SIG-M5 treated with dmso at 0.1 percent for 504 hours (cell line): ENCODE results near the gene PAX3.

Source experiments
- DNase-seq: peaks from one replicate; lab custom pipeline; 2025; ENCODE audit not compliant: unreplicated experiment; lab: John Stamatoyannopoulos, UW

Gene PAX3

DNA sequence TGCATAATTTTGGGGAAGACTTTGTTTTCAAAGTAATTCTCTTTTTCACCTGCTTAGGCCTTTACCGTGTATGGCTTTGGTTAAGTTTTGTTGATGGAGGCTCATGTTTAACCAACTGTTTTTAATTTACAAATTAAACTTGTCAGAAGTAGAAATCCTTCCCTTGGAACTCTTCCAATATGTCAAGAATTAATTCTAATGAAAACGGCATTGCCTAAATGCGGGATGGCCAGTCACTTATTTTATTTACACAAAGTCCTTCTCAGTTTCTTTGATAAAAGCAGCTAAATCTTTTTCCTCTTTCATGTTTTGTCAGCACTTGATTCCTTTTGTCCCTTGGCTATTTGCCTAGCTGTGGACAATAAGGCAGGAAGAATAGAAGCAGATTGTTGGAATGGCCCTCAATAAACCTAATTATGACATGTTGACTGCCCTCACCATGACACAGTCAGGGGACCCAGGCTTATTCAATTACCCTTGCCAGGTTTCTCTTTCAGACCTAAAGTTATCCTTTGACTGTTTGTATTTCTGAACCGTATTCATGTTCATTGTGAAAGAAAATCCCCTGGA, 26.3 kb downstream of the PAX3 start:
- DNase-seq = no peak

DNA sequence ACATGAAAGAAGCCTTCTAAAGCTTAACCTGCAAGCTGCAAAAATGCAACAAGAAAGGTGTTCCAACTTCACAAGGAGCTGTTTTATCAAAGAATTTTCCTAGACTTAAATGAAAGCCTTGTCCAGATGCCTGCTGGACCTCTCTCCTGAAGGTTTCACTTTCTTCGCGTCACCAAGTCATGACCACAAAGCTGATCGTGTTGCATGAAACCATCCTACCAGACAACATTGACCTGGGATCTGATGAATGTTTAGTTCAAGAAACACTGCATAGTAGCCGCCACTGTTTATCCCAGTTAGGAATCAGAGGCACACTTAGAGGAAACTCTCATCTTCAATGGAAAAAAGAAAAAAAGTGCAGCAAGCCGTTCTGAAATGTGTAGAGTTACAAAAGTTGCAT, 26.9 kb downstream of the PAX3 start:
- DNase-seq = no peak

DNA sequence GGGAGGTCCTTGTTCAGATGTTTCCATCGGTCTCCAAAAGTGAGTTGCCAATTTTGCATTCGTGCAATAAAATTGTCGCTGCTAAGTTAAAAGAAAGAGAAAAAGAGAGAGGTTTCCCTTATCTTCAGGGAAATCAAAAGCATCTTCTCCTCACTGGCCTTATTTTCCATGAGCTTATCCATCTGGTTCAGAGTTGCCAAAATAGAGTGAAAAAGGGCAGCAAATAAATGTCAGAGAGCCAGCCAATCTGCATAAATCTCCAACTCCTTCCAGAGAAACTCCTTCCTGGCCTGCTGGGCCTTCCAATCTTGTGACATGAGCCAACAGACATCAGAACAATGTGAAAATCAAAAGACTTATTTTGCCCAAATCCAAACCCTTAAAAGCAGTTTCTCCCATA, 28.4 kb downstream of the PAX3 start:
- DNase-seq = no peak

DNA sequence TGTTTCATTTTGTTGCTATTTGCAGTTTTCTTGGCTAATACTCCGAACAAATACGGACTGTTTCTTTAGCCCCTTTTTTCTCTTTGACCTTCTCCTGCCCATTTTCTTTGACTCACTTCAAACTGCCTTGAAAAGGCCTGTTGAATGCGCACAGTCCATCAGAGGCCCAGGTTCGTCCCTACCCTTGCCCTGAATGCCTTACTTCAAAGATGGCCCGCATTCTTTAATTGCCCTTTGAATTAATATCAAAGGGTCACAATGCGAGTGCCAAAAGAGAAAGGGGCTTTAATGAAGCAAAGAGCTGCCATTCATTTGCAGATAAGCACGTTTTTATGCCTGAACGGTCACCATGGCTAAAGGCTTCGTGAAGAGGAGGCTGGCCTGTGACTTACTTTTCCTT, 29.7 kb downstream of the PAX3 start:
- DNase-seq = no peak

DNA sequence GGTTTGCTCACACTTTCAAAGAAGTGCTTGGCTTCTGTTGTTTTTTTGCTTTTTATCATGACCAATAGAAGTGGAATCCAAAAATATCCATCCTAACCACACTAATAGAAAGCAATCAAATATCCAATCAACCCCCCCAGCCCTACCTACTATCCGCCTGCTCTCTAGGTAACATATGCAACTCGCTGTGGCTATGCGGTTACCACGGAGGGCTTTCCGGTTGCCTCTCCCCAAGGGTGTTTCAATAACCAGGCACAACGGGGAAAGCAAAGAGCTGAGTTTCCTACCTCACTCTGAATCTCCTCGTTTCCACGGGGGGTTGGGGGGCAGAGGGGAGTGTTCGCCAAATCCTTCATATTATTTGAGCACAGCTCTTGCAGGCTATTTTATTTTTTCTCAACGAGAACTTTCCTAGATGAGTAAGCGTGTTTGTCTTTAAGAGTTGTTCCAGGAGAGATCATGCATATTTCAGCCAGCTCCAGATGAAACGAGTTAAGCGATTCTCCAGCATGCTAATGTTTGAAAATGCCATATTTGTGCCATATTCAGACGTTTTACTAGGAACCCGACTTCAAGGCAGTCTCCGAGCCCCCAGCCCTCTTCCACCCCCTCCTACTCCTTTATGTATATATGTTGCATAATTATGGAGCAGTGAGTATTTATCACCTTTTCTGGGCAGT, 30.3 kb downstream of the PAX3 start:
- DNase-seq = no peak

DNA sequence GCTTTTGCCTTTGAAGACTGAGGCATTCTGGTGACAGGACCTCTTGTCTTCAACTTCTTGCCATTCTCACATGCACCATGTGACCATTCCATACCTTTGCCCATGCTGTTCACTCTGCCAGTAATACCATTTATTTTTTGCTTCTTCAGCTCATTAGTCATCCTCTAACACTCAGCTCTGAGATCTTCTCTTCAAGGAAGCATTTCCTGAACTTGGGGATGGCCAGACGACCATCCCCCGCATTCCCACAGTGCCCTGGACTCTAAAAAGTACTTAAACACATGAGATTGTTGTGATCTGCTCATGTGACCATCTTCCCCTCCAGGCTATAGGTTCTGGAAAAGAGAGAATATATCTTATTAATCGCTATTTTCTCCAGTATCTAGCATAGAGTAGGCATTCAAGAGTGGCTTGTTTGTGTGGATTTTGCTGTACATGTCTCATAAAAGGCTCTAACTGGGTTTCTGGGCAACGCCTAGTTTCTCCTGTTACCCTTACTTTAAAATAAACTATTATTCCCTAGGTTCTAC, 33.9 kb downstream of the PAX3 start:
- no peak for DNase-seq

DNA sequence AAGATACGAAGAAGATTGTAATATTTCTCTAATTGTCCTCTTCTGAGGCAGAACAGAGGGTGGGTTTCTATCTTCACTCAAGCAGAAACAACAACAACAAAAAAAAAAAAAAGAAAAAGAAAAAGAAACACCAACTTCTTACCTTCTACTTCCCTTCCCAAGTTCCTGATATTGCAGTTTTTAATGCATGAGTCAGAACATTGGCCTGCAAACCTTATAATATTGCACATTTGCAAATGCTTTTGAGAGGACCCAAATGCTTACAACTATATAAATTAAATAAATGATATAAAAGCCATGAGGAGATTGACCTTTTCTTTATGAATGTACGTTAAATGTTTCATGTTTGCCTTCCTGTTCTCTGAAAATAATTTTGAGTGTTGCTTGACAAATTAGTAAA, 37.3 kb downstream of the PAX3 start:
- no peak for DNase-seq

DNA sequence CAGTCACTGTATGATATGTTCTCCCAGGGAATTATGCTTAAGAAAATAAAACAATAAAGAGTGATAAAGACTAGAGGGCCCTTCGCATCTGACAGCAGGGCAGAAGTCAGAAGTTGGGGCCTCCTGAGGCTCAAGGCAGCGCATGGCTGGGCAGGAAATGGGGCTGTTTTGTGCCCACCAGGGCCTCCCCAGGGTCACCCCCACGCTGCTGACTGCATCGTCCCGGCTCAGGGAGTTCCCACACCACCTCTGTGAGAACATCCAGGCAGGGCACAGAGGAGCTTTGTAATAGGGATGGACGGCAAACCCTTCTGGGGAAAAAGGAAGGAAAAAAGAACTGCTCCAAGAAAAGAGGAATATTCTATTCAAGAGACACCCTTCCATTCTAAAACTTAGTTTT, 41.2 kb downstream of the PAX3 start:
- no peak for DNase-seq

DNA sequence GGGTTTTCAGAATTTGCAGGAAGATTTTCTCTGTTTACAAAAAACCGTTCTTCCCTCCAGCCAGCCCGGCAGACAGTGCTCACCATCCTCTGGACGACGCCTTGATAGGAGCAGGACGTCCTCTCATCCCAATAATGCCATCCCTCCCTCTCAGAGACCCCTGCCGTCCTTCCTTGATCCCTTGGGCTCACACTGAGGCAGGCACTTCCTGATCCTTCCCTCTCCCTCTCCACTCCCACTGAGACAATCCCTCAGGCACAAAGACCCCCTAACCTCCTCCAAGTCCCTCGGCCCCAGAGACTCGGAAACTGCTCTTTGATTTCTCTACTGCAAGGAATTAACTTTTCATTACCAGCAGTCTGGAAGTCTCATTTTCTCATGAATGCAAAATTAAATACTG, 42.5 kb downstream of the PAX3 start:
- DNase-seq = no peak

DNA sequence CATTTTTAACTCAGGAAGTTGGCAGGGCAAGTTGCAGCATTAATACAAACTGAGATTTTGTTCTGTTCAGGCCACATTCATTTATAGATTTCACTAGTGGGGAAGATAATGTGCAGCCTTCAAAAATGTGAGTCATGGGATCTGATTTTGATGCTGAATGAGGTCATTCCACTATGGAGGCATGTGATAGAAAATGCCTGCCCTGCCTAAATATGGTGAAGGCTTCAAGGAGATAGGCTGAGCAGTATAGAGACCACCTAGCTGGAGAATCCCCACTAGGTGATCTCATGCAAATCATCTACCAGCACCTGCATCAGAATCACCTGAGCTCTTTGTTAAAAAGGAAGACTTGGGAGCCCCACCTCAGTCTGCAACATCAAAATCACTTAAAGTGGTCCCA, 43.7 kb downstream of the PAX3 start:
- DNase-seq = no peak

DNA sequence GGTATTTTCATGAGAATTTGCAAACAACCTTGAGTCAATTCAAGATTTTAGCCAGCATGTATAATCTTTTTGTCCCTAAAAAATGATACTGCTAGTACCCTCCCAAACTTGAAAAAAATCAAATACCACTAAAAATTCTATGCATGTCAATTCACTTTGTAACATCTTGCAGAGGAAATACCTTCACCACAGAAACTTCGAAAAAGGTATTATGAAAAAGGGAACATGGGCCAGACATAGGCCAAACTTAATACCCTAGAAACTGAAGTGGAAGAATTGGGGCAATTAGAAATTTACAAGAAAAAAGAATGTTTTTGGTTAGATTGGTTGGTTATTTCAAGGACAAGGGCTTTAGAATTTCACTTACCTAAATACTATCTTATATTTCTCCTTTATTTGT, 48.5 kb downstream of the PAX3 start:
- DNase-seq = no peak

DNA sequence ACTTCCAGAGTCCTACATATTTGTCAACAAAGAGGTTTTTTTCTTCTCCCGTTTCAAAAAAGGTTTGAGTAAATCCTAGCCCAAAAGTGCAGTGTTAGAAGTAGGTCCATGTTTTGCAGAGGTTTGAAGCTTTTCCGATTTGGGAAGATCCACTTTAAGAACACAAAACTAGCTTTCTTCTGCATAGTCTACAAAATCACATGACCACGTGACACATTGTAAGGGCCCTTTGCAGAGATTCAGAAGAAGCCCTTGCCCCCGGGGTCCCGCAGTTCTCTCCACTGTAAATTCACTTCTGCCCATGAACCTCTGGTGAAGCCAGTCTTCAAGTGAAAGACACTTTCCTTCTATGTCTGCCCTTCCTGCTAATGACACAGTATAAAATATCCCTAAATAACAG, 49.4 kb downstream of the PAX3 start:
- no peak for DNase-seq

DNA sequence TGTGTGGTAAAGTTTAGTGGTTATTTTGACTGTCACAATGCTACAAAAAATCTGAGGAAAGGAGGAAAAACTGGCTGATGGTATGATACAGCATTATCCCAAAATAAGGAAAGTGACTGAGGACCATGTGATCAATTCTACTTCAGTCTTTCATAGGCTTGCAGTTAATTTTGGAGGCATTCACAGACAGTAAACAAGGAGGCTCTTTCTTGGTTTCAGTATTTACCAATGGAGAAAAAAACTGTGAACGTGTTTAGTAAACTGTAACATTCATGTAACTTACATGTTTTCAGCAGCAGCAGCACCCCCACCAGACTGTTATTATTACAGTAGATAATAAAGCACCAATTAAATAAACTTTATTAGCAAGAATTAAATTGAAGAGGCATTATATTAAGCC, 50.0 kb downstream of the PAX3 start:
- no peak for DNase-seq

DNA sequence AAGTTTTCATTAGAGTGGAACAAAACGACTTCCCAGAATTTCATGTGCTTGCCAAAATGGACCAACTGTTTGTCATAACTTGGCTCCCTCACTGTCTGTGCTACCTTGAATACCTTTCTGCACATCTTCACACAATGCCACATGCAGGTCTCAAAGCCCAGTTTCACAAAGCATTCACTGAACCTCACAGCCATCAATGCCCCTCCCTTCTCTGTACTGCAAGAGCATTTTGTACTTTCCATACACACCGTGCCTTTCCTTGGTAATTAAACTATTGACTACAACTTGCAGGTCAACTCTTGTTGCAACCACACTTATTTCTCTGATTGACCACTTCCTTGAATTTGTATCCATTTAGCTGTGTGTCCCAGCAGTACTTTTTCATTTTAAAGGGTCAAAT, 50.5 kb downstream of the PAX3 start:
- no peak for DNase-seq

DNA sequence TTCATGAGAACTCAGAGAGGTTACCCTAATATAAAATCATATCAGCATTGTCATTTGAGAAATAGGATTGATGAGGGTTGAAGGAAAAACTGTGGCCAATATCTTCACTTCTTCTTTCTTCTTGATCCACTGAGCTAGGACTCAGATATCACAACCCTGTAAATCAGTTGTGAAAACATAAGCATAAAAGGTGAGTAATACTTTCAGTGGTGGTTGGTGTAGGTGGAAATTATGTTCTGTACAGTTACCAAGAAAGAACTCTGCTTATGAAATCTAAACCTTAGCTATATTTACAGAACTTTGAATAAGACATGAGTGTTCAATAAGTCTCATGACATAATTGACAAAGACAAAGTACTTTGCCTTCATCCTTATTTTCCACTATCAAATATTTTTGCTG, 56.3 kb downstream of the PAX3 start:
- DNase-seq = no peak

DNA sequence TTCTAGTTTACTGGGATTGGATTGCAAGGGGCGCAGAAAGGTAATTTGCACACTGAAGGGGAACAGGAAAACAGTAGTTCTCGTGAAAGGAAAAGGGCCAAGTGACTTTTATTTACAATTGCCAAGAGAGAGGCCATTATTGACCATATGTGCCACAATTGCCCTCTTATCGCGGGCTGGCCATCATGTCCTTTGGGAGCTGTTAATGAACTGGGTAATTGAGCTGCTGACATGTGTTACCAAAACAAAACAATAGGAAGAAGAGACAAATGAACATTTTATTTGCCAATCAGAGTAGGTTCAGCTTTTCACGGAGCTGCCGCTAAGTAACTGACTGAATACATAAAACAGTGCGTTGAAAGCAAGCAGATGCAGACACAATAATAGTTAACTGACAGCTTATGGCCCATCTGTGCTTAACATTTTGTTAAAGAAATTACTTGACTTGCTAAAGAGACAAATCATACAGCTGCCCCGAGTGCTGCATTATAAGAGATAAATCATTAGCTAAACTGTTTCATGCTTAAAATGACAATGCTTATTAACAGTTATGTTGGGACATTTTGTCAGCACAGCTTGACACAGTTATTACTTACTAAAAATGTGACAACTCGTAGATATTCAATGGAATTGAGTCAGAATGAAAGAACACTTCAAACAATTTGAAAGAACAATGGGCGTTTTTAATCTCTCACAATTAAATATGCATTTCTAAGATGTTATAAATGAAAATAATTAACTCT, 57.5 kb downstream of the PAX3 start:
- no peak for DNase-seq

DNA sequence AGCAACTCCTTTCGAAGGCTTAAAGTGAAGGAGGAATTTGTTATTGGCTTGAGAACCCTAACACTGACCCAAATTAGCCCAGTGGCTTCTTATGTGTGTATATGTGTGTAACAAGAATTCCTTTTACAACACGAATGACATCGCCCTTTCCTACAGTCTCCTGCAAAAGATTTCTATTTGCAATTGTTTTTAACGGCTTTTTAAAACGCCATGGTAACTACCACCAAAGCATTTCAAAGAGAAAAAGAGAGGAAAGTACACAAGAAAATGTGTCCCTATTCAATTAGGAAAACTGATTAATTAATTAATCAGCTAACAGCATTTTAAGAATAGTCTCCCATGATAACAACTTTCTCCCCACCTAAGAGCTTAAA, 58.1 kb downstream of the PAX3 start:
- DNase-seq = no peak

DNA sequence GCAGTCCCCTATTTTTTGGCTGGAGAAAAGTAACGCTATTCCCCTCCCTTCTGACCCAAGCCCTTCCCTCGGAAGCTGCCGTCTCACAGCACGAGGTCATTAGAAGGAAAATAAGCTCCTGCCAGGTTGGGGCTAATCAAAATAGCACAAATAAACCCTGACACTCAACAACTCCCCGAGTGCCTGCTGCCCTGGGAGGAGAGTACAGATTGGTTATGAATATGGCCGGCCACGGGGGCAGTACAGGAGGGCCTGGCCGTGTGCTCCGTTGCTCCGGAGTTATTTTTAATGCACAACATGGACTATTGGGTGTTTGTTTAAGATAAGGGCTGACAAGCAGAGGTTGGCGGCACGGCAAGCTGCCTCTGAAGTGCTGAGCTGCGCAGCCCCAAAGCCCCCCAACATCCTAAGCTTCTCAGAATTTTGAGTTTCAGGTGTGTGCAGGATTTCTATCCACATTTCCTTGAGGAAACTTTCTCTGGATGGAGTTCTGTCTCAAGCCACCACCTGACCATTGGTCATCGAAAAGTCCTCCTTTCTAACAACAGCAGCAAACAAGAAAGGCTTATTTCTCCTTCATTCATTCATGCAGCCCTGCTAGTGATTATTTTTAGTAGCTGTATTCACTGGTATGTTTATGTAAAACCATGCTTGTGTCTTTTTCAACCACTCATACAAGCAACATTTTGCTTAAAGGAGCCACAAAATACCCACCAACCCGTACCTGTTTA, 58.7 kb downstream of the PAX3 start:
- DNase-seq = no peak

DNA sequence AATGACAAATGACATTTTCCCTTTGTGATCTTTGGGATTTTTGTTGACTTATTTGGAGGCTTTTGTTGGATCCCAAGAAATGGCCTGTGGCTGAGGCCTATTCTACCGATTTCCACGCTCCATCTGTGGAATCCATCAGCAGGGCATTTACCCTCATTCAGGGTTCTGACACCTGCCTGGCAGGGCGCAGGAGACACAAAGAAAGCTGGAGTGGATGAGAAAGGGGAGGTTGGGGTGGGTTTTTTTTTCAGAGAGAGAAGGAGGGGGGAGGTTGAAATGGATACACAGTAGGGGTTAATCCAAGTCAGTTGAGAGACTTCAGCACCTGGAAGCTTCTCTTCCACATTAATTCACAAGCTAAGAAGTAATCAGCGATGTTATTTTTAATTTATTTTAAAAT, 59.7 kb downstream of the PAX3 start:
- no peak for DNase-seq

DNA sequence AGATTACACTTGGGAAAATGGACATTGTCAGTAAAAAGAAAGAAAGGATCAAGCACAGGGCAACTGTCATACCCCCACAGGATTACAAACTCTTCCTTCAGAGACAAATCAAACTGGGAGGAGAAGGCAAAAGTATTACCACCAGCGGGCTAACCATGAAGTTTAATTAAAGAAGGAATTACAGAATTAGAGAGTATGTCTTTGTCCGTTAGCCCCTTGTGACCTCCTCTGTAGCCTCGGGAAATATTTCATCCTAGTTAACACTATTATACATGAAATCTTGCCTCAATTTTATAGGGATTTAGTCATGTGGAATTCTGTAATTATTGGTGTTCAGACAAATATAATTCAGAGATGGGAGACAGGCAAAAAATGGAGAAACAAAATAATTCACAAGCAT, 60.7 kb downstream of the PAX3 start:
- no peak for DNase-seq

DNA sequence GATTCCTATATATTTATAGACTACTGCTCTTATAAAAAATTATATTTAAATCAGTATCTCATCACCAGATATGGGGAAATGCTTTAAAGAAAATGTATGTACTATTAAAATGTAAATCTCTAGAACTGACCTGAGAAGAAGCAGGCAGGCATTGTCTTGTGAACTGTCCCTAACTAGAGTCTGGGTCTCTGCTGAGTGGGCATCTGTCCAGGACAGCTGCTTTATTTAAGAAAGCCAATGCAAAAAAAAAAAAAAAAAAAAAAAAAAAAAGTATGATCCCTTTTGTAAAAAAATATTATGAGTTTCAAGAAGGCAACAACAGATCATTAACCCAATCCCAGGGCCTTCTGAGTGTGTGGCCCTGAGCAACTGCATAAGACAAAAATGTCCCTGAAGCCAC, 66.0 kb downstream of the PAX3 start:
- no peak for DNase-seq

DNA sequence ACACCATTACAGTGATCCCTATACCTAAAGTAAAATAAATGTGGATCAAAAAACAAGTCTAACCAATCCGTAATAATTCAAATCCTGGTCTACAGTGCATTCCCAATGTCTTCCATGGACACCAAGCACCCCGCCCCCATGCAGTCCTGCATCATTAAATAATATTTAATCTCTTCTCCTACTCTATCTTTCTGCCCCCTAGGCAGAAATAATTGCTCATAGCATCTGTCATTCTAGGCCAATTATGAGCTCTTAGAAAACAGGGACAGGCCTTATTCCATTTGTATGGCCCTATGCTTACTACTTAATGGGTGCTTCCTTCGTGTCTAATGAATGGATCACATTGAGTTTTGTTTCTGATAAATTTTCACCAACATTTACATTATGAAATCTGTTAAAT, 66.4 kb downstream of the PAX3 start:
- DNase-seq = no peak
